ENCODE results near the gene MCM9. TPM values are rescaled to one million over a fixed set of nuclear protein-coding genes. Genes with fewer than 3 reads are reported as not detected.

Gene MCM9
- total and polyA plus RNA-seq, 2 of the 13 experiments (the other 11 are each of a cell fraction or from before 2014, with no cell fraction given): 3.8 to 17.2 TPM

- H3K4me2 ChIP-seq (ENCODE audit: low read depth, low read length): no peak overlapping the region
- ATAC-seq (no peak), DNase-seq (ENCODE audit: low spot score) (no peak), FAIRE-seq (no peak)
- intact Hi-C loops (cut with micrococcal nuclease; ENCODE audit: unreplicated experiment): no loop called here
- no TSS peak for BruUV-seq (replicated peaks)
- no peak overlapping the region for H3K4me3 ChIP-seq (replicated peaks in 1 of 3; ENCODE audit: insufficient read depth in 1 of 3, low read depth in 2 of 3, low read length in 3 of 3)
- TF ChIP-seq ZFP1 (CRISPR knock-in tag; IDR thresholded peaks at IDR 0.05) (no peak), ETV5 (CRISPR knock-in tag; IDR thresholded peaks at IDR 0.05; ENCODE audit: borderline replicate concordance) (no peak), GLI4 (CRISPR knock-in tag; IDR thresholded peaks at IDR 0.05; ENCODE audit: borderline replicate concordance) (no peak)
- H4K20me1 ChIP-seq (ENCODE audit: insufficient read depth, low read length): no peaks in the 10 kb centered on the region
- no peaks in the 10 kb centered on the region for H3K36me3 ChIP-seq (replicated peaks in 1 of 2; ENCODE audit: control insufficient read depth in 1 of 2, insufficient read depth in 2 of 2, low read length in 2 of 2)
- ChIA-PET POLR2A (interaction anchor here (1.1 kb wide), 1 partner anchor 445 kb away, joined by 3 read pairs; no protein-coding TSS in a partner anchor), CTCF (ENCODE audit: low intra/inter-chr PET ratio, low total read pairs) (no interaction called here)
- H2AFZ ChIP-seq (ENCODE audit: low read length): no peak overlapping the region
- no peaks in the 10 kb centered on the region for H3K9me3 ChIP-seq (ENCODE audit: low read length)
- H3K27ac ChIP-seq (ENCODE audit: extremely low read length, insufficient read depth, low read length): no peak overlapping the region
- H3K9ac ChIP-seq (ENCODE audit: insufficient read depth, low read depth, low read length): no peak overlapping the region
- in situ Hi-C loops (cut with HindIII; ENCODE audit: extremely low pct_ligation_motif_present, low pct_unique_long_range_greater_than_20kb): no loop called here
- 92% methylated on average over 7 of the region's 7 CpGs for WGBS (ENCODE audit: low lambda C conversion rate)
- H3K4me1 ChIP-seq (ENCODE audit: insufficient read depth, low read length): peaks cover 1% of the 10 kb centered on the region; the same call in 1 of the 2 replicates
- no peaks in the 10 kb centered on the region for H3K79me2 ChIP-seq (ENCODE audit: insufficient read depth, low read length)
- H3K27me3 ChIP-seq (ENCODE audit: control insufficient read depth in 1 of 2, insufficient read depth in 2 of 2, low read length in 2 of 2): no peaks in the 10 kb centered on the region
These were observed 70.4 kb downstream of the MCM9 start for GRCh38 chr6:118864341-118865099.

- intact Hi-C loops (cut with micrococcal nuclease; ENCODE audit: unreplicated experiment) (no loop called here), in situ Hi-C loops (cut with HindIII; ENCODE audit: extremely low pct_ligation_motif_present, low pct_unique_long_range_greater_than_20kb) (no loop called here)
- no peaks in the 10 kb centered on the region for H3K36me3 ChIP-seq (replicated peaks in 1 of 2; ENCODE audit: control insufficient read depth in 1 of 2, insufficient read depth in 2 of 2, low read length in 2 of 2)
- no peak for ATAC-seq
- no peaks in the 10 kb centered on the region for H3K4me1 ChIP-seq (ENCODE audit: insufficient read depth, low read length)
- BruUV-seq (replicated peaks): no TSS peak
- H2AFZ ChIP-seq (ENCODE audit: low read length): no peak overlapping the region
- CTCF ChIA-PET (ENCODE audit: low intra/inter-chr PET ratio, low total read pairs): no interaction called here
- POLR2A ChIA-PET: no interaction called here
- H3K27ac ChIP-seq (ENCODE audit: extremely low read length, insufficient read depth, low read length): no peak overlapping the region
- no peak for FAIRE-seq
- no peak overlapping the region for H3K4me2 ChIP-seq (ENCODE audit: low read depth, low read length)
- H3K79me2 ChIP-seq (ENCODE audit: insufficient read depth, low read length): no peaks in the 10 kb centered on the region
- DNase-seq (ENCODE audit: low spot score): no peak
- WGBS (ENCODE audit: low lambda C conversion rate): 95% methylated on average over 4 of the region's 4 CpGs
- no peaks in the 10 kb centered on the region for H3K9me3 ChIP-seq (ENCODE audit: low read length)
- no peaks in the 10 kb centered on the region for H3K27me3 ChIP-seq (ENCODE audit: control insufficient read depth in 1 of 2, insufficient read depth in 2 of 2, low read length in 2 of 2)
- no peak overlapping the region for H3K4me3 ChIP-seq (replicated peaks in 1 of 3; ENCODE audit: insufficient read depth in 1 of 3, low read depth in 2 of 3, low read length in 3 of 3)
- no peak overlapping the region for H3K9ac ChIP-seq (ENCODE audit: insufficient read depth, low read depth, low read length)
- H4K20me1 ChIP-seq (ENCODE audit: insufficient read depth, low read length): no peaks in the 10 kb centered on the region
- TF ChIP-seq ZBTB14 (CRISPR knock-in tag; IDR thresholded peaks at IDR 0.05): no peak
- TF ChIP-seq ZFP37 (CRISPR knock-in tag; IDR thresholded peaks at IDR 0.05; ENCODE audit: borderline replicate concordance): no peak
- no peak for TF ChIP-seq JUN (CRISPR knock-in tag; IDR thresholded peaks at IDR 0.05)
- TF ChIP-seq REPIN1 (CRISPR knock-in tag; IDR thresholded peaks at IDR 0.05; ENCODE audit: borderline replicate concordance, low read depth): no peak
- TF ChIP-seq HBP1 (CRISPR knock-in tag; IDR thresholded peaks at IDR 0.05; ENCODE audit: low read depth): no peak
- TF ChIP-seq TRIM22 (IDR thresholded peaks at IDR 0.05): no peak
- no peak for TF ChIP-seq ZNF513 (CRISPR knock-in tag; conservative IDR thresholded peaks at IDR 0.05)
- TF ChIP-seq ZNF703 (CRISPR knock-in tag; IDR thresholded peaks at IDR 0.05; ENCODE audit: borderline replicate concordance): no peak
- no peak for TF ChIP-seq ZNF430 (CRISPR knock-in tag; IDR thresholded peaks at IDR 0.05)
These were observed 72.5 kb downstream of the MCM9 start for GRCh38 chr6:118862443-118862842.
